MV-4-11 (cell line): ENCODE measurements around the gene RAB22A.

Experiments used
- DNase-seq: peaks from one replicate; lab custom pipeline; 2025; lab: John Stamatoyannopoulos, UW

RAB22A gene

DNA sequence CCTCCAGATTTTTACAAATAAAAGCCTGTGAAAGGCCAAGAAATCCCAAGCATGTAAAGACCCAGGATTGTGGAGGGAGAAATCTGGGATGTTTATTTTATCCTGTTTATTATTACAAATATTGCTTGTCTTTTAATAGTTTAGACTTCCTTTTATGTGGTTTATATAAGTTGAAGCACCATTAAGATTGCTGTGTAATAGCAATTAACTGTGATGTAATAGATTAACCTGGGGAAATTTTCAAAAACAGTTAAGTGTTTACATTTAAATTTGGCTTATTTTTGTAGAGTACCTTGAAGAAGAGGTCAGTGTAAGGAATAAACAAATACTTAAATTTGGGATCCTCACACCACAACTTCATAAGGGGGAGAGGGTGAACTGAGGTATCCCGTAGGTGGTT lies 106.5 kb downstream of the RAB22A start:
- no peak for DNase-seq

DNA sequence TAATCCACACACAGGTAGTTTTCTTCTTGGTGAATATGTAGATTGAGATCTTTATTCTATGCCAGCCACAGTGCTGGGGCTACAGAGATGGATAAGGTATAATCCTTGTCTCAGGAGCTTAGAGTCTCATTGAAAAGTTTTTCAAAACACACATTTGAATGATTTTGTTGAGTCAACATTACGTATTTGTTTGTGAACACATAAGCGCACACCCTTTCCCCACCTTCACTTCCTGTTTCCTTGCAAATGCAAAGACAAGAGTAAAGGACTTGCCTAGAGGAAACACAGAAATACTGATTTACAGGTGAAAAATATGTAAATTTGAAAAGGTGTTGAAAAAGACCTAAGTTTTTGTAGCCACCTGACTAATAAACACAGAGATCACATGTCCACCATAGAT lies 107.3 kb downstream of the RAB22A start:
- no peak for DNase-seq
